Epithelial cell of prostate (primary cell): ENCODE measurements around the gene PRCC.
"Not testable (repeated sequence)": the region's sequence is repeated elsewhere in the genome, so short reads cannot be mapped to it uniquely, and the experiment has no call there.

Source experiments
- DNase-seq: peaks from one replicate; pipeline ENCODE4 v3.0.0-alpha.2; 2011; ENCODE audit warnings: low read depth, low spot score
- H3K27ac ChIP-seq: fragments of 450-650 bp; 2 replicates; pipeline ENCODE4 v1.5.1; 2017; ENCODE audit warnings: mild to moderate bottlenecking

Gene PRCC

GRCh38 chr1:156756355-156756754 is 11.0 kb upstream of the PRCC start:
- H3K27ac ChIP-seq, result no peak overlapping the region
- DNase-seq, result no peak

- DNase-seq, H3K27ac ChIP-seq: not testable (repeated sequence)
Measured at GRCh38 chr1:156757572-156758253, 9.6 kb upstream of the PRCC start.

GRCh38 chr1:156760092-156760795 is 7.1 kb upstream of the PRCC start:
- no peak for DNase-seq
- no peak overlapping the region for H3K27ac ChIP-seq

DNA sequence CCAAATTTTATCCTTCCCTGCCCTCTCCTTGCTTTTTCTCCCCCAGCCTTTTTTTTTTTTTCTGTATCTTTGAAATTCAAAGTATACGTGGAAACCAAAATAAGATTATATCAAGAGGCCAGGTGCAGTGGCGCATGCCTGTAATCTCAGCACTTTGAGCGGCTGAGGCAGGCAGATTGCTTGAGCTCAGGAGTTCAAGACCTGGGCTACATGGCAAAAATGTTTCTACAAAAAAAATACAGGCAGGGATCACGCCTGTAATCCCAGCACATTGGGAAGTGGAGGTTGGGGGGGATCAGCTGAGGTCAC is 6.6 kb upstream of the PRCC start:
- no peak for DNase-seq
- H3K27ac ChIP-seq, result no peak overlapping the region

GRCh38 chr1:156765136-156765535 is 2.2 kb upstream of the PRCC start:
- not testable (repeated sequence) for H3K27ac ChIP-seq

DNA sequence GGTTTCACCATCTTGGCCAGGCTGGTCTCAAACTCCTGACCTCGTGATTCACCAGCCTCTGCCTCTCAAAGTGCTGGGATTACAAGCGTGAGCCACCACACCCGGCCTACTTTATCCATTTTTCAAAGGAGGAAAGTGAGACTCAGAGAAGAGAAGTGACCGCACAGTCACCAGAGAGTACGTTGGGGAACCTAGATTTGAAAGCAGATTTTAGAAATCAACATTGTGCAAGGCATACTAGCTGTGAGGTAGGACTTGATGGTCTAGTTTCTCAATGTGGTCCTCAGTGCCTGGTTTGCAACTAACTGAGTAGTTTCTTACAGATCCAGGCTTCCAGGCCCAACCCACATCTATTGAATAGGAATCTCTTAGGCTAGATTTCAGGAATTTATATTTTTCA is 1.7 kb upstream of the PRCC start:
- DNase-seq, result no peak

More at GRCh38 chr1:156765136-156765535, 2.2 kb upstream of the PRCC start:
- DNase-seq, result not testable (repeated sequence)

GRCh38 chr1:156766298-156767100 is 836 bp upstream of the PRCC start:
- H3K27ac ChIP-seq, result peak overlapping the region; percentile 88
- no peak for DNase-seq

More for the DNA sequence above, 1.7 kb upstream of the PRCC start:
- H3K27ac ChIP-seq, result peak overlapping the region; percentile 88

DNA sequence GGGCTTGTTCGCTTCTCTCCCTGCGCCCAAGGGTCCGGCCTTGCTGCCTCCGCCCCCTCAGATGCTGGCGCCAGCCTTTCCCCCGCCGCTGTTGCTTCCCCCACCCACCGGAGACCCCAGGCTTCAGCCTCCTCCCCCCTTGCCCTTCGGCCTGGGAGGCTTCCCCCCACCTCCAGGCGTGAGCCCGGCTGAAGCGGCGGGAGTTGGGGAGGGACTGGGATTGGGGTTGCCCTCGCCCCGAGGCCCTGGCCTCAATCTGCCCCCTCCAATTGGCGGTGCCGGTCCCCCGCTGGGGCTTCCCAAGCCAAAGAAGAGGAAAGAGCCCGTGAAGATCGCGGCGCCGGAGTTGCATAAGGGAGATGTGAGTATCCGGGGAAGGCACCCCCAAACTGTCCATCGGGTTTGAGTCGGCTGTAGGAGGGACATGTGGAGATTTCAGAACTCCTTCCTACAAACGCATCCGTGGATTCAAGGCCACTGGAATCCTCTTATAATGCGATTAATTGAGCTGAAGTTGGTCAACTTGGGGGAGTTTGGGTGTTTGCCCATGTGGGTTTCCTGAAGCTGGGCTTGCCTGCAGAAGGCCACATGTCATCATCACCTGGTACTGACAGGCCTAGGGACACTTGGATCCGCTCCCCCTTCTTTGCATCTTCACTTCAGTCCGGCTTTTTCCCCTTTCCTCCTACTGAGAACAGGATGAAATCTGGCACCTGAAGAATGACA is 707 bp downstream of the PRCC start:
- DNase-seq, result no peak
- H3K27ac ChIP-seq, result peak overlapping the region; percentile 88

- peak overlapping the region; percentile 88 for H3K27ac ChIP-seq
- DNase-seq, result no peak
Measured at GRCh38 chr1:156768610-156769295, 1.4 kb downstream of the PRCC start.

- H3K27ac ChIP-seq, result no peak overlapping the region
- no peak for DNase-seq
Measured at GRCh38 chr1:156772222-156772621, 4.9 kb downstream of the PRCC start.

- H3K27ac ChIP-seq, result no peak overlapping the region
- no peak for DNase-seq
Measured at GRCh38 chr1:156772728-156773497, 5.6 kb downstream of the PRCC start.

- H3K27ac ChIP-seq, result no peak overlapping the region
- DNase-seq, result no peak
Measured at GRCh38 chr1:156773607-156774006, 6.3 kb downstream of the PRCC start.

DNA sequence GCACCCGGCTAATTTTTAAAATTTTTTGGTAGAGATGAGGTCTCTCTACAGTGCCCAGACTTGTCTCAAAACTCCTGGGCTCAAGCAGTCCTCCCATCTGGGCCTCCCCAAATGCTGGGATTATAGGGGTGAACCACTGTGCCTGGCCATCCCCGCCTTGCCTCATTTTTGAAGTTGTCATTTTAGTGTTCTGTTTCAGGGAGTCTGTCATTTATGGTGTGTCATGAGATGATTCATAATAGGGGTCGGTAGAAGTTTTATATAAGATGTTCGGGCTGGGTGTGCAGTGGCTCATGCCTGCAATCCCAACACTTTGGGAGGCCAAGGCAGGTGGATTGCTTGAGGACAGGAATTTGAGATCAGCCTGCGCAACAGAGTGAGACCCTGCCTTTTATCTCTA is 8.5 kb downstream of the PRCC start:
- DNase-seq, result no peak
- H3K27ac ChIP-seq, result no peak overlapping the region

DNA sequence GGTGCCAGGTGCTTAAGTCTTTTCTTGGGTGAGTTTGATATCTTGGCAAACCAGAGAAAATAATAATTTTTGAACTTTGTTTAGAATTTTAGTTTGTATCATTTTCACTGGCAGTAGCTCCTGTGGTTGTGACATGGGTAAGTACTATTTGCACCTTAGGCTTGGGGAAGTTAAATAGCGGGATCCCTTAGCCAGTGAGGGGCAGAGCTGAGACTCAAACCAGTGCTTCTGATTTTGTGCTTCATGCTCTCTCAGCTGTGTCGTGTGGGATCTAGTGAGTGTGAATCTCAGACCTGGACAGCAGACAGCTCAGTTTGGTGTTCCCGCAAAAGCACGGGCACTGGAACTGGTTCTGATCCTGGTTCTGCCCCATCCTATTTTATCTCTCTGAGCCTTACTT is 9.6 kb downstream of the PRCC start:
- no peak for DNase-seq
- peak overlapping the region; percentile 29 for H3K27ac ChIP-seq

- no peak for DNase-seq
- H3K27ac ChIP-seq, result peak overlapping the region; percentile 29
Measured at GRCh38 chr1:156777573-156777972, 10.2 kb downstream of the PRCC start.

DNA sequence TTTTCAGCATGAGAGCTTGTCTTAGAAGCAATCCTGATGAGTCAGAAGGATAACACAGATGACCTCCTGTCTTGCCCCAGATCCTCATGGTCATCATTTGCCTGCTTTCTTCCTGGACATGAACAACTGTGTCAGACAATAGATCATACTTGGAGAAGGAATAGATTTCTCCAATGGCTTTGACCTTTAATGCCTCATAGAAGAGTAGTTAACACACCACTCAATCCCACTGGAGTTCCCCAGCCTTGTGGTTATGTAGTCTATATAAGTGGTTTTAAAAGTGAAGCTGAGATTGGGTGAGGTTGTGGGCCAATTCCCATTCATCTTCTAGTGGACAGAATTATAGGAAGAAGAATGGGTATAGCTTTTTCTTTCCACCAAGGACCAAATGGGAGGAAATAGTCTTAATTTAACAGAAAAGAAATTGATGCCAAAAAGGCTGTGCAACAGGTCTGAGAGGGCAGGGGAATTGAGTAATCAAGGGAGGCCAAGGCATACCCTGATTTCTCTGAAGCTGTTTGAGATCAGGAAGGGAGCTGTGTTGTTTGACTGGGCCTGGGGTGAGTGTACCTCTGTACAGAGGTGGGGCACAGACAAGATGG is 14.4 kb downstream of the PRCC start:
- DNase-seq, result no peak
- H3K27ac ChIP-seq, result no peak overlapping the region

DNA sequence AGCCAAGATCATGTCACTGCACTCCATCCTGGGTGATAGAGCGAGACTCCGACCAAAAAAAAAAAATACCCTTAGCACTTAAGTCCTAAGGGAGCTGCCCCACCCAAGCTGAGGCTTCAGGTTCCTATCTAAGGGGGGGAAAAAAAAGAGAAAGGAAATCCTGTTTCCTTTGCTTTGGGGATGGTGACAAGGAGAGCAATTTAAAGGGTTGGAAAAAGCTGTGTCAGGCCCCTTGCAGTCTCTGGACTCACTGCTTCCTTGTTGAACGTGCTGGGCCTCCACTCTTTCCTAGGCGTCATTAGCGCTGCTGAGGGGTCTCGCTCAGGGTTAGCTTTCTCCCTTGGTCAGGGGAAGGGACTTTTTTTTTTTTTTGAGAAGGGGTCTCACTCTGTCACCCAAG is 18.1 kb downstream of the PRCC start:
- H3K27ac ChIP-seq, result no peak overlapping the region
- no peak for DNase-seq

- no peak for DNase-seq
Measured at GRCh38 chr1:156786640-156787039, 19.3 kb downstream of the PRCC start.

GRCh38 chr1:156788136-156788535 is 20.8 kb downstream of the PRCC start:
- no peak overlapping the region for H3K27ac ChIP-seq
- no peak for DNase-seq

More at GRCh38 chr1:156786640-156787039, 19.3 kb downstream of the PRCC start:
- H3K27ac ChIP-seq, result no peak overlapping the region
